OCI-LY1 (cell line): ENCODE measurements around the gene MUC13.

Experiments
- H2AFZ ChIP-seq: fragments of 200-600 bp; sonication (generic), shearing (Covaris generic); 2 replicates; pipeline ENCODE4 v1.6.0; 2014; ENCODE audit warnings: antibody characterized with exemption, mild to moderate bottlenecking, low read length
- H3F3A ChIP-seq: fragments of 200-600 bp; sonication (generic), shearing (Covaris generic); 2 replicates; pipeline ENCODE4 v1.6.0; 2014; ENCODE audit warnings: mild to moderate bottlenecking, antibody characterized with exemption, low read length, moderate library complexity; ENCODE audit not compliant: insufficient read depth
- H3K27ac ChIP-seq: fragments of 200-600 bp; sonication (generic); 2 replicates; pipeline ENCODE4 v1.5.1; 2014; ENCODE audit warnings: low read length, mixed run types, mild to moderate bottlenecking, low read depth; ENCODE audit not compliant: poor library complexity, severe bottlenecking
- H3K27me3 ChIP-seq: fragments of 200-600 bp; sonication (generic); 2 replicates; pipeline ENCODE4 v1.6.0; 2014; ENCODE audit warnings: antibody characterized with exemption, mild to moderate bottlenecking, low read length, moderate library complexity; ENCODE audit not compliant: insufficient read depth
- H3K36me3 ChIP-seq: fragments of 200-600 bp; sonication (generic); 2 replicates; pipeline ENCODE4 v1.6.1; 2014; ENCODE audit warnings: mild to moderate bottlenecking, antibody characterized with exemption, low read length, moderate library complexity, mixed read lengths; ENCODE audit not compliant: insufficient read depth
- H3K4me1 ChIP-seq: fragments of 200-600 bp; sonication (generic); 2 replicates; pipeline ENCODE4 v1.5.1; 2014; ENCODE audit warnings: mild to moderate bottlenecking, low read length, moderate library complexity; ENCODE audit not compliant: insufficient read depth, severe bottlenecking
- H3K4me2 ChIP-seq: fragments of 200-600 bp; sonication (generic), shearing (Covaris generic); 2 replicates; pipeline ENCODE4 v1.6.1; 2014; ENCODE audit warnings: low read length
- H3K4me3 ChIP-seq: fragments of 200-600 bp; sonication (generic); 2 replicates; pipeline ENCODE4 v1.5.1; 2014; ENCODE audit warnings: low read length, low read depth, mild to moderate bottlenecking, mixed read lengths; ENCODE audit not compliant: poor library complexity, severe bottlenecking
- H3K79me2 ChIP-seq: fragments of 200-600 bp; shearing (Covaris generic); 2 replicates; pipeline ENCODE4 v1.6.1; 2016; ENCODE audit warnings: mixed run types, low read length, mixed read lengths; ENCODE audit not compliant: insufficient read depth
- H3K9ac ChIP-seq: fragments of 200-600 bp; sonication (generic), shearing (Covaris generic); 2 replicates; pipeline ENCODE4 v1.6.1; 2014; ENCODE audit warnings: mild to moderate bottlenecking, low read length, mixed read lengths
- H3K9me2 ChIP-seq: fragments of 200-600 bp; sonication (generic), shearing (Covaris generic); 2 replicates; pipeline ENCODE4 v1.6.1; 2014; ENCODE audit warnings: low read depth, mild to moderate bottlenecking, low read length, mixed read lengths
- H3K9me3 ChIP-seq: fragments of 200-600 bp; shearing (Covaris generic); 2 replicates; pipeline ENCODE4 v1.6.1; 2014; ENCODE audit warnings: low read length, mixed read lengths
- H4K20me1 ChIP-seq: fragments of 200-600 bp; sonication (generic), shearing (Covaris generic); 2 replicates; pipeline ENCODE4 v1.6.0; 2016; ENCODE audit warnings: mild to moderate bottlenecking, low read length; ENCODE audit not compliant: insufficient read depth
- CTCF ChIP-seq: fragments of 200-600 bp; sonication (generic), shearing (Covaris generic); IDR thresholded peaks from 2 replicates; pipeline ENCODE4 v1.5.1; 2017; ENCODE audit warnings: mild to moderate bottlenecking, antibody characterized with exemption, low read length, moderate library complexity, mixed read lengths
- EZH2 ChIP-seq: fragments of 200-600 bp; sonication (generic), shearing (Covaris generic); IDR thresholded peaks from 2 replicates; pipeline ENCODE4 v1.8.0; 2017; ENCODE audit warnings: borderline replicate concordance, mixed run types, mild to moderate bottlenecking, antibody characterized with exemption, low read length, moderate library complexity, mixed read lengths

Gene MUC13

GRCh38 chr3:124879337-124879680 lies 55.2 kb downstream of the MUC13 start:
- no peaks in the 10 kb centered on the region for H3K79me2 ChIP-seq
- no peaks in the 10 kb centered on the region for H3K9me2 ChIP-seq
- no peaks in the 10 kb centered on the region for H3K9me3 ChIP-seq
- H3K4me2 ChIP-seq = no peak overlapping the region
- no peaks in the 10 kb centered on the region for H3F3A ChIP-seq
- no peak overlapping the region for H3K4me3 ChIP-seq
- H2AFZ ChIP-seq = no peak overlapping the region
- 0 out of 2 replicates have a peak, but pooled peaks cover 3% of the 10 kb centered on the region for H3K27me3 ChIP-seq
- no peaks in the 10 kb centered on the region for H4K20me1 ChIP-seq
- H3K36me3 ChIP-seq = no peaks in the 10 kb centered on the region
- H3K9ac ChIP-seq = no peak overlapping the region
- TF ChIP-seq EZH2 = no peak
- TF ChIP-seq CTCF = no peak
- H3K27ac ChIP-seq = no peak overlapping the region
- no peaks in the 10 kb centered on the region for H3K4me1 ChIP-seq

GRCh38 chr3:124878561-124879336 lies 55.8 kb downstream of the MUC13 start:
- TF ChIP-seq EZH2 (no peak), CTCF (no peak)
- no peaks in the 10 kb centered on the region for H3K36me3 ChIP-seq
- no peak overlapping the region for H3K4me3 ChIP-seq
- H3F3A ChIP-seq = no peaks in the 10 kb centered on the region
- no peaks in the 10 kb centered on the region for H3K79me2 ChIP-seq
- no peak overlapping the region for H2AFZ ChIP-seq
- H3K27ac ChIP-seq = no peak overlapping the region
- H3K27me3 ChIP-seq = 0 out of 2 replicates have a peak, but pooled peaks cover 3% of the 10 kb centered on the region
- no peaks in the 10 kb centered on the region for H3K9me2 ChIP-seq
- no peak overlapping the region for H3K9ac ChIP-seq
- H4K20me1 ChIP-seq = no peaks in the 10 kb centered on the region
- no peaks in the 10 kb centered on the region for H3K9me3 ChIP-seq
- H3K4me2 ChIP-seq = no peak overlapping the region
- H3K4me1 ChIP-seq = no peaks in the 10 kb centered on the region

GRCh38 chr3:124877674-124878073 lies 56.9 kb downstream of the MUC13 start:
- Histone ChIP-seq H3K27me3 (0 out of 2 replicates have a peak, but pooled peaks cover 3% of the 10 kb centered on the region), H3K4me3 (no peak overlapping the region), H3K27ac (no peak overlapping the region), H3F3A (no peaks in the 10 kb centered on the region), H3K9me3 (no peaks in the 10 kb centered on the region), H3K9me2 (no peaks in the 10 kb centered on the region), H3K36me3 (no peaks in the 10 kb centered on the region), H3K9ac (no peak overlapping the region), H3K79me2 (no peaks in the 10 kb centered on the region), H3K4me2 (no peak overlapping the region), H2AFZ (no peak overlapping the region), H3K4me1 (no peaks in the 10 kb centered on the region), H4K20me1 (no peaks in the 10 kb centered on the region)
- TF ChIP-seq EZH2 (no peak), CTCF (no peak)
